Activated CD8-positive, alpha-beta memory T cell treated with anti-CD3 and anti-CD28 coated beads for 48 hours (primary cell): ENCODE data around the gene RIPPLY3.
"Not testable (repeated sequence)": the region's sequence is repeated elsewhere in the genome, so short reads cannot be mapped to it uniquely, and the experiment has no call there.

Experiments used
- DNase-seq, 3 experiments: peaks; one replicate each; pipeline ENCODE4 v3.0.0-alpha.2; 2020; ENCODE audit warnings: low read depth in 2 of 3, low spot score in 2 of 3

RIPPLY3 gene

GRCh38 chr21:37008724-37009123 is 2.2 kb downstream of the RIPPLY3 start:
- DNase-seq: no peak

GRCh38 chr21:37009740-37010341 is 3.3 kb downstream of the RIPPLY3 start:
- peak; percentile 47 to 69 (median 63) for DNase-seq

GRCh38 chr21:37017951-37018679 is 11.6 kb downstream of the RIPPLY3 start:
- no peak for DNase-seq

- no peak for DNase-seq
Measured at GRCh38 chr21:37026499-37026898, 20.0 kb downstream of the RIPPLY3 start.

GRCh38 chr21:37028570-37028969 is 22.1 kb downstream of the RIPPLY3 start:
- DNase-seq: no peak

- DNase-seq: no peak
Measured at GRCh38 chr21:37030864-37031263, 24.4 kb downstream of the RIPPLY3 start.

GRCh38 chr21:37032293-37032692 is 25.8 kb downstream of the RIPPLY3 start:
- no peak for DNase-seq

- DNase-seq: no peak
Measured at GRCh38 chr21:37032877-37033471, 26.5 kb downstream of the RIPPLY3 start.

- not testable (repeated sequence) for DNase-seq
Measured at GRCh38 chr21:37034394-37034793, 27.9 kb downstream of the RIPPLY3 start.

GRCh38 chr21:37036177-37036576 is 29.7 kb downstream of the RIPPLY3 start:
- no peak for DNase-seq

- no peak for DNase-seq
Measured at GRCh38 chr21:37039411-37040075, 33.0 kb downstream of the RIPPLY3 start.

- DNase-seq: no peak
Measured at GRCh38 chr21:37040212-37040611, 33.7 kb downstream of the RIPPLY3 start.

GRCh38 chr21:37041706-37042271 is 35.3 kb downstream of the RIPPLY3 start:
- DNase-seq: no peak

GRCh38 chr21:37043818-37044217 is 37.3 kb downstream of the RIPPLY3 start:
- DNase-seq: no peak

- no peak for DNase-seq
Measured at GRCh38 chr21:37044643-37045042, 38.1 kb downstream of the RIPPLY3 start.

GRCh38 chr21:37045149-37045548 is 38.6 kb downstream of the RIPPLY3 start:
- DNase-seq: no peak

GRCh38 chr21:37045556-37045955 is 39.1 kb downstream of the RIPPLY3 start:
- no peak for DNase-seq

- no peak for DNase-seq
Measured at GRCh38 chr21:37047079-37047478, 40.6 kb downstream of the RIPPLY3 start.

- not testable (repeated sequence) for DNase-seq
Measured at GRCh38 chr21:37049741-37050140, 43.2 kb downstream of the RIPPLY3 start.

- no peak for DNase-seq
Measured at GRCh38 chr21:37055271-37055855, 48.9 kb downstream of the RIPPLY3 start.

GRCh38 chr21:37057614-37058013 is 51.1 kb downstream of the RIPPLY3 start:
- no peak for DNase-seq
